MCF 10A (cell line): ENCODE results near the gene KCNG1. TPM values are rescaled to one million over a fixed set of nuclear protein-coding genes. Genes with fewer than 3 reads are reported as not detected.

Experiments used
- BruUV-seq: library from RNA; stranded (reverse); fragments of 400-500 nt; replicated peaks from 2 replicates; lab custom pipeline; 2021; lab: Mats Ljungman, UMichigan
- CTCF ChIA-PET: fragments of 300-600 bp; sonication (Branson Sonifier 250); formaldehyde crosslinking; extraction: SDS; loops from one replicate; lab custom pipeline; 2021; ENCODE audit warnings: antibody characterized with exemption, inconsistent platforms; lab: Yijun Ruan, JAX
- POLR2A ChIA-PET: fragments of 300-600, 350-650 bp; sonication (Branson Sonifier 250); formaldehyde crosslinking; extraction: SDS; loops from one replicate; lab custom pipeline; 2020; ENCODE audit warnings: antibody characterized with exemption, inconsistent platforms; lab: Yijun Ruan, JAX
- DNase-seq: peaks from one replicate; pipeline ENCODE4 v3.0.0-alpha.2; 2018; ENCODE audit not compliant: unreplicated experiment
- H3K27ac Mint-ChIP-seq: one replicate; pipeline ENCODE4 v1.8.0; 2022; ENCODE audit warnings: mild to moderate bottlenecking, low read depth, mixed read lengths; ENCODE audit not compliant: unreplicated experiment
- H3K27me3 Mint-ChIP-seq: one replicate; pipeline ENCODE4 v1.8.0; 2022; ENCODE audit warnings: mixed read lengths; ENCODE audit not compliant: insufficient read depth, unreplicated experiment
- H3K36me3 Mint-ChIP-seq: one replicate; pipeline ENCODE4 v1.8.0; 2022; ENCODE audit warnings: mild to moderate bottlenecking, moderate library complexity, mixed read lengths; ENCODE audit not compliant: insufficient read depth, unreplicated experiment
- H3K4me1 Mint-ChIP-seq: one replicate; pipeline ENCODE4 v1.8.0; 2022; ENCODE audit warnings: mixed read lengths; ENCODE audit not compliant: insufficient read depth, unreplicated experiment
- H3K4me3 Mint-ChIP-seq: one replicate; pipeline ENCODE4 v1.8.0; 2022; ENCODE audit warnings: mild to moderate bottlenecking, moderate library complexity, mixed read lengths; ENCODE audit not compliant: unreplicated experiment
- H3K9me3 Mint-ChIP-seq: one replicate; pipeline ENCODE4 v1.8.0; 2022; ENCODE audit warnings: mixed read lengths; ENCODE audit not compliant: unreplicated experiment
- intact Hi-C: fragments of 100-400 bp; cut with micrococcal nuclease; formaldehyde crosslinking; loops from 2 replicates; pipeline ENCODE4 v1.14.1; 2022
- total RNA-seq: library from RNA; stranded (reverse); gene quantifications from 2 replicates; pipeline ENCODE4 v1.2.3, GENCODE V29; 2022
- TF ChIP-seq, protein P1 (sequence below): fragments of 200-600 bp; IDR thresholded peaks from one replicate; pipeline ENCODE4 v1.8.0; 2022; ENCODE audit warnings: antibody characterized with exemption, mild to moderate bottlenecking; ENCODE audit not compliant: unreplicated experiment

Gene KCNG1
- total RNA-seq, 1 experiment from 2014 or later = 24.8 TPM

DNA sequence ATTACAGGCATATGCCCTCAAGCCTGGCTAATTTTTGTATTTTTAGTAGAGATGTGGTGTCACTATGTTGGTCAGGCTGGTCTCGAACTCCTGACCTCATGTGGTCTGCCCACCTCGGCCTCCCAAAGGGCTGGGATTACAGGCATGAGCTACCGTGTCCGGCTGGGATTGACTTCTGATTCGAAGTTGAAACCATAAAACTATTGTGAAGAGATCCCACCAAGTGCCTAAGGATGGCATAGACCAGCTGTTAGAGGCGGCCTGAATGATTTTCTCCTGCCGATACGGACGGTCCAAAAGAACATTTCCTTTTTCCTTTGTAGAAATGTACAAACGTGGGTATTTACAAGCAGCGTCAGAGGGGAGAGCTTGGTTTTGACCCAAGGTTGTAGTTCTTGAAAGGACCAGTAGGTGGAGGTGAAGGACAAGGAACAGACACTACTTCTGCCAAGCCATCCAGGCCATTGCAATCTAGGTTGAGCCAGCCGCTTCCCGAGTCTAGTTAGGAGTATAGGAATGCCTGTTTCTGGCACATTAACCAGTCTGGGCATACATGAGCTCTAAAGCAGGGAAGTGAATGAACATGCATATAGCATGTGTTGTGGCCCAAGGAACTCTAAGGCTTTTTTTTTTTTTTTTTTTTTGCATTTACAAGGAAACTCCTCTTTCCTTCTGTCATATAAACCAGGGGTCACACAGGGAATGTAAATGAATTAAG is 35.3 kb downstream of the KCNG1 start:
- Mint-ChIP-seq H3K4me3 (no peak overlapping the region), H3K27ac (no peak overlapping the region), H3K4me1 (peaks cover 12% of the 10 kb centered on the region), H3K27me3 (no peaks in the 10 kb centered on the region), H3K36me3 (no peaks in the 10 kb centered on the region), H3K9me3 (no peaks in the 10 kb centered on the region)
- ChIA-PET POLR2A (interaction anchor here (0.6 to 2.9 kb wide), 14 partner anchors 12 to 1633 kb away, joined by 3 to 24 read pairs (median 4); partner anchors contain the start of genes BCAS4, DPM1 and MOCS3), CTCF (interaction anchor here (0.6 to 22.3 kb wide), 97 partner anchors 10 to 1393 kb away, joined by 3 to 810 read pairs (median 4); partner anchors contain the start of gene BCAS4)
- intact Hi-C loops = loop anchor here (1.0 to 5.0 kb wide), 5 partner anchors 319 to 1095 kb away; no protein-coding TSS in a partner anchor
- TF ChIP-seq, protein P1, sequence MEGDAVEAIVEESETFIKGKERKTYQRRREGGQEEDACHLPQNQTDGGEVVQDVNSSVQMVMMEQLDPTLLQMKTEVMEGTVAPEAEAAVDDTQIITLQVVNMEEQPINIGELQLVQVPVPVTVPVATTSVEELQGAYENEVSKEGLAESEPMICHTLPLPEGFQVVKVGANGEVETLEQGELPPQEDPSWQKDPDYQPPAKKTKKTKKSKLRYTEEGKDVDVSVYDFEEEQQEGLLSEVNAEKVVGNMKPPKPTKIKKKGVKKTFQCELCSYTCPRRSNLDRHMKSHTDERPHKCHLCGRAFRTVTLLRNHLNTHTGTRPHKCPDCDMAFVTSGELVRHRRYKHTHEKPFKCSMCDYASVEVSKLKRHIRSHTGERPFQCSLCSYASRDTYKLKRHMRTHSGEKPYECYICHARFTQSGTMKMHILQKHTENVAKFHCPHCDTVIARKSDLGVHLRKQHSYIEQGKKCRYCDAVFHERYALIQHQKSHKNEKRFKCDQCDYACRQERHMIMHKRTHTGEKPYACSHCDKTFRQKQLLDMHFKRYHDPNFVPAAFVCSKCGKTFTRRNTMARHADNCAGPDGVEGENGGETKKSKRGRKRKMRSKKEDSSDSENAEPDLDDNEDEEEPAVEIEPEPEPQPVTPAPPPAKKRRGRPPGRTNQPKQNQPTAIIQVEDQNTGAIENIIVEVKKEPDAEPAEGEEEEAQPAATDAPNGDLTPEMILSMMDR = peak; percentile 94
- BruUV-seq = no TSS peak
- DNase-seq = peak; percentile 90

DNA sequence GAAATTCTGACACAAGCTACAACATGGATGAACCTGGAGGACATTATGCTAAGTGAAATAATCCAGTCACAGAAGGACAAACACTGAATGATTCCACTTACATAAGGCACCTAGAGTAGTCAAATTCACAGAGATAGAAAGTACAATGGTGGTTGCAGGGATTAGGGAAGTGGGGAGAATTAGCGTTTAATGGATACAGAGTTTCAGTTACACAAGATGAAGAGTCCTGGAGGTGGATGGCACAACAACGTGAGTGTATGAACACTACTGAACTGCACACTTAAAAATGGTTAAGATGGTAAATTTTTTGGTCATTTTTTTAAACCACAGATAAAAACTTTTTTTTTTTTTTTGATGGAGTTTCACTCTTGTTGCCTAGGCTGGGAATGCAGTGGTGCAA is 39.6 kb downstream of the KCNG1 start:
- intact Hi-C loops = no loop called here
- no TSS peak for BruUV-seq
- Mint-ChIP-seq H3K27ac (no peak overlapping the region), H3K4me3 (no peak overlapping the region), H3K4me1 (peaks cover 33% of the 10 kb centered on the region), H3K9me3 (no peaks in the 10 kb centered on the region), H3K36me3 (no peaks in the 10 kb centered on the region), H3K27me3 (no peaks in the 10 kb centered on the region)
- TF ChIP-seq, protein P1 = no peak
- CTCF ChIA-PET = interaction anchor here (0.6 to 22.3 kb wide), 10 partner anchors 8 to 1100 kb away, joined by 3 to 810 read pairs (median 16); partner anchors contain the start of gene BCAS4
- no peak for DNase-seq
- POLR2A ChIA-PET = interaction anchor here (1.0 to 3.8 kb wide), 4 partner anchors 9 to 318 kb away, joined by 3 to 40 read pairs (median 16); partner anchors contain the start of genes DPM1 and MOCS3

DNA sequence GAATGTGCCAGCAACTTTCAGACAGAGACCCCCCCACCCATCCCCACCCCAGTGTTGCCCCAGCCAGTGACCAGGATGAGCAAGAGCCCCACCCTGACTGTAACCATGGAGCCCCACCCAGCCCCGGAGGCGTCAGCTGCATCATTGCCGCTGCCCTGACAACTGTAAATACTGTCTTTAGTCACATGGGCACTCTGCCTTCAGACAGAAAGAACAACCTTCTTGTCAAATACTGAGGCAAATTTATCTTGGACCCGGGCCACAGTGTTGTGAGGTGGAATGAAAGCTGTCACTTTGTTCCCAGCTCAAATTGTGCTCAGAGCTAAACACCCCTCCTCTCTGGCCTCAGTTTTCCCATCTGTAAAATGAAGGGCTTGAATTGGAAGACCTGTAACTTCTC is 40.5 kb downstream of the KCNG1 start:
- Mint-ChIP-seq H3K36me3 (no peaks in the 10 kb centered on the region), H3K4me3 (no peak overlapping the region), H3K9me3 (no peaks in the 10 kb centered on the region), H3K27ac (peak overlapping the region; percentile 81), H3K27me3 (no peaks in the 10 kb centered on the region), H3K4me1 (peaks cover 34% of the 10 kb centered on the region)
- ChIA-PET POLR2A (interaction anchor here (0.5 to 3.8 kb wide), 8 partner anchors 10 to 1003 kb away, joined by 3 to 40 read pairs (median 5); partner anchors contain the start of genes BCAS4, DPM1 and MOCS3), CTCF (interaction anchor here (0.6 to 22.3 kb wide), 31 partner anchors 9 to 1168 kb away, joined by 3 to 810 read pairs (median 4); partner anchors contain the start of genes ADNP, BCAS4, DPM1 and MOCS3)
- no TSS peak for BruUV-seq
- TF ChIP-seq, protein P1 = no peak
- DNase-seq = peak; percentile 59
- intact Hi-C loops = no loop called here

DNA sequence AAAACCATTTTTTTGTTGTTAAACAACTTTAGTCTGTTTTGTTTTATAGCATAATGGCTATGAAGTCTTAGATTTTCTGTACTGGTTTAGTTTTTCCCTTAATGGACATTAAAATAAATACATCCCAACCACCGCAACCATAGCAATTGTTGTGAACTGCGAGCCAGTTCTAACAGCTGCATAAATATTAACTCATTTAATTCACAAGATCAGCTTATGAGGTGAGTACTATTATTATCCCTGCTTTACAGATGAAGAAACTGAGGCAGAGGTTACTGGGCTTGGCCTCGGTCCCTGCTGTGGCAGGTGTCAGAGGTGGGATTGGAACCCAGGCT is 41.2 kb downstream of the KCNG1 start:
- H3K36me3 Mint-ChIP-seq = no peaks in the 10 kb centered on the region
- CTCF ChIA-PET = interaction anchor here (0.6 to 22.3 kb wide), 40 partner anchors 10 to 1164 kb away, joined by 3 to 810 read pairs (median 4); partner anchors contain the start of genes ADNP, BCAS4, DPM1 and MOCS3
- no peak overlapping the region for H3K4me3 Mint-ChIP-seq
- no TSS peak for BruUV-seq
- H3K4me1 Mint-ChIP-seq = peaks cover 34% of the 10 kb centered on the region
- H3K27ac Mint-ChIP-seq = peak overlapping the region; percentile 81
- no peak for DNase-seq
- H3K9me3 Mint-ChIP-seq = no peaks in the 10 kb centered on the region
- TF ChIP-seq, protein P1 = no peak
- H3K27me3 Mint-ChIP-seq = no peaks in the 10 kb centered on the region
- POLR2A ChIA-PET = interaction anchor here (0.5 to 3.8 kb wide), 11 partner anchors 10 to 1003 kb away, joined by 3 to 40 read pairs (median 3); partner anchors contain the start of genes BCAS4, DPM1 and MOCS3
- intact Hi-C loops = loop anchor here (2.0 kb wide), 1 partner anchor 187 kb away; the partner anchor contains the start of gene BCAS4
